Cardiac fibroblast (primary cell): ENCODE results near the gene RAB1A.

Experiments
- DNase-seq, 2 donors: peaks; one replicate each; pipeline versions ENCODE4 v3.0.0 to v3.0.0-alpha.2; 2010; ENCODE audit warnings: low read depth in 2 of 2
- H3K4me3 ChIP-seq, 2 donors: replicated peaks in 1 of 2; 1 replicate in 1 of 2; 2 replicates in 1 of 2; pipeline ENCODE4 v1.5.1; 2011; ENCODE audit warnings: low read depth in 2 of 2, low read length in 2 of 2, mild to moderate bottlenecking in 2 of 2, moderate library complexity in 1 of 2
- TF ChIP-seq, protein P1 (sequence below): IDR thresholded peaks from one replicate; pipeline ENCODE4 v1.5.1; 2011; ENCODE audit warnings: low read depth, mild to moderate bottlenecking, low read length, inconsistent platforms

The RAB1A gene

DNA sequence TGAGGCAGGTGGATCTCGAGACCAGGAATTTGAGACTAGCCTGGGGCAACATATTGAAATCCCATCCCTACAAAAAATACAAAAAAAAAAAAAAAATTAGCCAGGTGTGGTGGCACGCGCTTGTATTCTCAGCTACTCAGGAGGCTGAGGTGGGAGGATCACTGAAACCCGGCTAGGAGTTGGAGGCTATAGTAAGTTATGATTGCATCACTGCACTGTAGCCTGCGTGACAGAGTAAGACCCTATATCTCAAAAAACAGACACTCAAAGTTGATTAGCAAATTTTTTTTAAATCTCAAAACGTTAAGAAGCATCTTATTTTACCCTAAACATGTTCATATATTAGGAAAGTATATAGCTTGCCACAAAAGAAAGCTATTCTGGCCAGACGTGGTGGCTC is 7.6 kb downstream of the RAB1A start:
- TF ChIP-seq, protein P1, sequence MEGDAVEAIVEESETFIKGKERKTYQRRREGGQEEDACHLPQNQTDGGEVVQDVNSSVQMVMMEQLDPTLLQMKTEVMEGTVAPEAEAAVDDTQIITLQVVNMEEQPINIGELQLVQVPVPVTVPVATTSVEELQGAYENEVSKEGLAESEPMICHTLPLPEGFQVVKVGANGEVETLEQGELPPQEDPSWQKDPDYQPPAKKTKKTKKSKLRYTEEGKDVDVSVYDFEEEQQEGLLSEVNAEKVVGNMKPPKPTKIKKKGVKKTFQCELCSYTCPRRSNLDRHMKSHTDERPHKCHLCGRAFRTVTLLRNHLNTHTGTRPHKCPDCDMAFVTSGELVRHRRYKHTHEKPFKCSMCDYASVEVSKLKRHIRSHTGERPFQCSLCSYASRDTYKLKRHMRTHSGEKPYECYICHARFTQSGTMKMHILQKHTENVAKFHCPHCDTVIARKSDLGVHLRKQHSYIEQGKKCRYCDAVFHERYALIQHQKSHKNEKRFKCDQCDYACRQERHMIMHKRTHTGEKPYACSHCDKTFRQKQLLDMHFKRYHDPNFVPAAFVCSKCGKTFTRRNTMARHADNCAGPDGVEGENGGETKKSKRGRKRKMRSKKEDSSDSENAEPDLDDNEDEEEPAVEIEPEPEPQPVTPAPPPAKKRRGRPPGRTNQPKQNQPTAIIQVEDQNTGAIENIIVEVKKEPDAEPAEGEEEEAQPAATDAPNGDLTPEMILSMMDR = no peak
- DNase-seq = no peak
- no peak overlapping the region for H3K4me3 ChIP-seq

DNA sequence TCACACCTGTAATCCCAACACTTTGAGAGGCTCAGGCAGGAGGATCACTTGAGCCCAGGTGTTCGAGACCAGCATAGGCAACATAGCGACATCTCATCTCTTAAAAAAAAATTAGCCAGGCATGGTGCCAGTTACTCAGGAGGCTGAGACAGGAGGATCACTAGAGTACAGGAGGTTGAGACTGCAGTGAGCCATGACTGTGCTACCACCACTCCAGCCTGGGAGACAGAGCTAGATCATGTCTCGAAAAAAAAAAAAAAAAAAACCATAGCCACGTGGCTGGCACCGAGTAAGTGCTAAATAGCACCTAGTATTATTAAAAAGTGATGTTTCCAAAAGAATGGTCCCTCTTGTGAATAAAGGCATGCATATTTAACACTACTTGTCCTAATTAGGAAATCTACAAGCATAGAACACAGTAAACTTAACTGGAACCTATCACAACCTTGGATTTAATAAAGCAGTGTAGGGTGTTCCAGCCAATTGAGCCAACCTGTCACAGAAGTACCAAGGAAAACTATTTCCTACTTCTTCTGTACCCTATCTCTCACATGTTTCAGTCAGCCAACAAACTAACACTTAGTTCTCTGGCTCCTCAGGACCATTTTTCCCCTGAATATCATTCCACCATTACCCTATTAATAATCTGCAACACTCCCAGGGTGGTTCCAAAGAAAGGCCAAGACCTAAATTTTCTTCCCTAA is 8.8 kb downstream of the RAB1A start:
- no peak for DNase-seq
- no peak overlapping the region for H3K4me3 ChIP-seq
- TF ChIP-seq, protein P1 = no peak

- TF ChIP-seq, protein P1 = no peak
Observed at GRCh38 chr2:65116645-65117044, 13.3 kb downstream of the RAB1A start.

DNA sequence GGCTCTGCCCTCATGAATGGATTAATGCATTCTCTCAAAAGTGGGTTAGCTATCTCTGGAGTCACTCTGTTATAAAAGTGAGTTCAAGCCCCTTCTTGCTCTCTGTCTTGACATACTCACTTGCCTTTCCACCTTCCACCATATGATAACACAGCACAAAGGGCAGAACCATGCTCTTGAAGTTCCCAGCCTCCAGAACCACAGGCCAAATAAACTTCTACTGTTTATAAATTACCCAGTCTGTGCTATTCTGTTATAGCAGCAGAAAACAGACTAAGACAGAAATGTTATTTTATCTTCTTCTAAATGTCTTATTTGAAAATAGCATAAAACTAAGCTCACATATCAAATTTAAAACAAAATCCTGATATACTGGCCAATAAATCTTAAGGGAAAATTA is 15.0 kb downstream of the RAB1A start:
- TF ChIP-seq, protein P1 = no peak
- no peak for DNase-seq
- H3K4me3 ChIP-seq = no peak overlapping the region

More at GRCh38 chr2:65116645-65117044, 13.3 kb downstream of the RAB1A start:
- H3K4me3 ChIP-seq = no peak overlapping the region
- no peak for DNase-seq

DNA sequence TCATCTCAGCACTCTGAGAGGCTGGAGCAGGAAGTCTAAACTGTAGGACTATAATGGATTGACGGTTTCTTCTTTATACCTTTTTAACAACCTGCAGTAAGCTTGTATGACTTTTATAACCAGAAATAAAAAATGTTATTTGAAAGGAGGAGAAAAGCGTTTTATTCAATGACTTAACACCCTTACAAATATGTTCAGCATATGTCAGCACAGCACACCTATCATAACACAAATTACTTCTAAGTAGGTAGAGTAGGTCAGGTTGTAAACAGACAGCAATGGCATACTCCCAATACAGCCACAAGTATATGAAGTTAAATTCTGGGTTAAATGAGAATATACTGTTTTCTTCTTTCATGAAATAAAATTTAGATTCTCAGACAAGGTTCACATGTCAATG is 16.1 kb downstream of the RAB1A start:
- no peak for DNase-seq
- TF ChIP-seq, protein P1 = no peak
- no peak overlapping the region for H3K4me3 ChIP-seq

DNA sequence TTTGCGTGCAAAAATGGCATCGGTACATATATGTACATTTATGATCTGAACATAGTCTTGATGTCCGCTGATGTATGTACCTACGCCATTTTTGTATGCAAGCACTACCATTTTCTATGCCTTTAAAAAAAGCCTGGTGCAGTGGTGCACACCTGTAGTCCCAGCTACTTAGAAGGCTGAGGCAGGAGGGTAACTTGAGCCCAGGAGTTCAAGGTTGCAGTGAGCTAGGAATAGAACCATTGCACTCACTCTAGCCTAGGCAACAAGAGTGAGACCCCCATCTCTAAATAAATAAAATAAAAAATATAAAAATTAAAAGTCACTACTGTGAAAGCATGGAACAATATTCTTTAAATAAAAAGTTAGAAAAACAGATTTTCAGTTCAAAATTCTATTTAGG is 16.7 kb downstream of the RAB1A start:
- TF ChIP-seq, protein P1 = no peak
- H3K4me3 ChIP-seq = no peak overlapping the region
- no peak for DNase-seq

- DNase-seq = no peak
- TF ChIP-seq, protein P1 = no peak
- H3K4me3 ChIP-seq = no peak overlapping the region
Observed at GRCh38 chr2:65112633-65113032, 17.3 kb downstream of the RAB1A start.
